ENCODE data around the gene NOTCH4. TPM values are rescaled to one million over a fixed set of nuclear protein-coding genes. Genes with fewer than 3 reads are reported as not detected.
A peak's percentile ranks its signal among the peaks of the same experiment; 100 is the strongest.

NOTCH4 gene
- total RNA-seq, 1 donor from 2014 or later, result 113 TPM

DNA sequence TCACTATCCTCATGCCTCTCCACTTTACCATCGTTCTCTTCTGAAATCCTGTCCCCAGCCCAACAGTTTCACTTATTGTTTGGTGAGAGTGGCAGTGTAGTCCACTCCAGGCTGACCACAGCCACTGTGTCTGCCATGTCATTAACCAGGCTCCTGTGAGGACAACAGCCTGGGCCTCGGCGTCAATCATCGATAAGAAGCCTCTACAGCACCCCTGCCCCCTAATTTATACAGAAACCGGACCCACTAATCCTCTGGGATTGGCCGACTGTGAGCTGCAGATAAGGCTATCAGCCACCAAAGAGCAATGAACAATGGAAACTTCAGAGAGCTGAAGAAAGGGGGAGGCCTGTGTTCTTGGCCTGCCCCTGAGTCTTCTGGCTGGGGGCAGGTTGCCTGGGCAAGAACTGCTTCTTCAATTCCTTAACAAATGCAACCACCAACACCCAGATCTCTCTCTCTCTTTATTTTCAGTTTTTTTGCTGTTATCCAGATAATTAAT, 56.1 kb downstream of the NOTCH4 start:
- DNase-seq (ENCODE audit: low spot score), result no peak

DNA sequence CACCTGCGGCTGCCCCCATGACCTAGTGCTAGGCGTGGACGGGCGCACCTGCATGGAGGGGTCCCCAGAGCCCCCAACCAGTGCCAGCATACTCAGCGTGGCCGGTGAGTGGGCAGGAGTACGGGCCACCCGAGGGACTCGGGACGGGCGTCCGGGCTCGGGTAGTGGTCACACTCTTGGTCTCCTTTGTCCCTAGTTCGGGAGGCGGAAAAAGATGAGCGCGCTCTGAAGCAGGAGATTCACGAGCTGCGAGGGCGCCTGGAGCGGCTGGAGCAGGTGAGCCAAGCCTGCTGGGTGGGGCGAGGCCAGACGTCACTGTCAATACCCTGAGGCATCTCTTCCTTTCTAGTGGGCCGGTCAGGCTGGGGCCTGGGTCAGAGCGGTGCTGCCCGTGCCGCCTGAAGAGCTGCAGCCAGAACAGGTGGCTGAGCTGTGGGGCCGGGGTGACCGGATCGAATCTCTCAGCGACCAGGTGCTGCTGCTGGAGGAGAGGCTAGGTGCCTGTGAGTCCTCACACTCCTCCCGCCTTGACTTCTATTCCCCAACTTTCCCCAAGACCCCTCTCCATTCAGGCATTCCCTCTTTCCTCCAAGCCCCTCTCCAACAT, 56.6 kb downstream of the NOTCH4 start:
- no peak for DNase-seq (ENCODE audit: low spot score)

DNA sequence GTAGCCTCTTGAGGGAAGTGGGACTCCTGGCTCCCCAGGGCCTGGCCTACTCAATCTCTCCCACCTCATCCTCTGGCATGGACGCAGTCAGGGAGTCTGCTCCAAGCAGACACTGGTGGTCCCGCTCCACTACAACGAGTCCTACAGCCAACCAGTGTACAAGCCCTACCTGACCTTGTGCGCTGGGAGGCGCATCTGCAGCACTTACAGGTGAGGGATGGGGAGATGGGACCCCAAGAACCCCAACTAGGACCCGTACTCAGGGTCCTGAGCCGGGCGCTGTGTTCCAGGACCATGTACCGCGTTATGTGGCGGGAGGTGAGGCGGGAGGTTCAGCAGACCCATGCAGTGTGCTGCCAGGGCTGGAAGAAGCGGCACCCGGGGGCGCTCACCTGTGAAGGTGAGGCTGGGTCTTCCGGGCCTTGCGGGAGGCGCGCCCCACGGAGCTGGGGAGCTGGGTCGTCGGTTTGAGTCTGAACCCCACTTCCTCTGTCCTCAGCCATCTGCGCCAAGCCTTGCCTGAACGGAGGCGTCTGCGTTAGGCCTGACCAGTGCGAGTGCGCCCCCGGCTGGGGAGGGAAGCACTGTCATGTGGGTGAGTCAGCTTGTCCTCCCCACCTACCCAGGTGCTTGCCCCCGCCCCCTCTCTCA, 57.3 kb downstream of the NOTCH4 start:
- DNase-seq (ENCODE audit: low spot score), result no peak

- no peak for DNase-seq (ENCODE audit: low spot score)
Observed at GRCh38 chr6:32164295-32164694, 59.6 kb downstream of the NOTCH4 start, which contains the start of gene EGFL8. EGFL8 (plus strand) TSS chr6:32164595; CDS start chr6:32166166, 1,571 bp downstream.

GRCh38 chr6:32163559-32164258, 60.2 kb downstream of the NOTCH4 start:
- no peak for DNase-seq (ENCODE audit: low spot score)

GRCh38 chr6:32158052-32158451, 65.8 kb downstream of the NOTCH4 start:
- no peak for DNase-seq (ENCODE audit: low spot score)

DNA sequence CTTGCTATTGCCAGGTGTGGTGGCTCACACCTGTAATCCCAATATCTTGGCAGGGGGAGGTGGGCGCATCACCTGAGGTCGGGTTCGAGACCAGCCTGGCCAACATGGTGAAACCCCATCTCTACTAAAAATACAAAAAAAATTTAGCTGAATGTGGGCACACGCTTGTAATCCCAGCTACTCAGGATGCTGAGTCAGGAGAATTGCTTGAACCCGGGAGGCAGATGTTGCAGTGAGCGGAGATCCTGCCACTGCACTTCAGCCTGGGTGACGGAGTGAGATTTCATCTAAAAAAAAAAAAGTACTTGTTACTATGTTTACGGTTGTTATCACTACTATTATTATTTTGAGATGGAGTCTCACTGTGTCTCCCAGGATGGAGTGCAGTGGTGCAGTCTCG, 67.0 kb downstream of the NOTCH4 start:
- no peak for DNase-seq (ENCODE audit: low spot score)

DNA sequence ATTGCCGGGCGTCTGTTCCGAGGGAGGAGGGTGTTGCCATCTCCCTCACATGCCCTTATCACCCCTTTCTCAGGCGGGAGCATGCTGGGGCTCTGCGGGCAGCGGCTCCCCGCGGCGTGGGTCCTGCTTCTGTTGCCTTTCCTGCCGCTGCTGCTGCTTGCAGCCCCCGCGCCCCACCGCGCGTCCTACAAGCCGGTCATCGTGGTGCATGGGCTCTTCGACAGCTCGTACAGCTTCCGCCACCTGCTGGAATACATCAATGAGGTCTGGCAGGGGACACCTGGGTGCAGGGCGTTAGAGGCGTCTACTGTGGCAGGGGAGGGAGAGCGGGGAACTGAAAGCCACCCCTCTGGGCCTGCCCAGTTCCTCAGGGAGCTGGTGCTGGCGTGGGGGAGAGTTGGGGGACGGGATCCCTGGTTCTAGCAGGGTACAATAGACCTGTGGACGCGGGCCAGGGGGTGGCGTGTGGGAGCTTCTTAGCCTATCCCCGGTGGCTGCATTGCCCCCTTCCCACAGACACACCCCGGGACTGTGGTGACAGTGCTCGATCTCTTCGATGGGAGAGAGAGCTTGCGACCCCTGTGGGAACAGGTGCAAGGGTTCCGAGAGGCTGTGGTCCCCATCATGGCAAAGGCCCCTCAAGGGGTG, 69.2 kb downstream of the NOTCH4 start:
- DNase-seq (ENCODE audit: low spot score), result no peak

- peak; percentile 94 for DNase-seq (ENCODE audit: low spot score)
Observed at GRCh38 chr6:32153564-32154513, 70.0 kb downstream of the NOTCH4 start, which contains the start of gene PPT2. PPT2 (plus strand) TSS chr6:32154141; CDS start chr6:32154595, 454 bp downstream.

GRCh38 chr6:32152769-32153563, 70.9 kb downstream of the NOTCH4 start:
- no peak for DNase-seq (ENCODE audit: low spot score)

DNA sequence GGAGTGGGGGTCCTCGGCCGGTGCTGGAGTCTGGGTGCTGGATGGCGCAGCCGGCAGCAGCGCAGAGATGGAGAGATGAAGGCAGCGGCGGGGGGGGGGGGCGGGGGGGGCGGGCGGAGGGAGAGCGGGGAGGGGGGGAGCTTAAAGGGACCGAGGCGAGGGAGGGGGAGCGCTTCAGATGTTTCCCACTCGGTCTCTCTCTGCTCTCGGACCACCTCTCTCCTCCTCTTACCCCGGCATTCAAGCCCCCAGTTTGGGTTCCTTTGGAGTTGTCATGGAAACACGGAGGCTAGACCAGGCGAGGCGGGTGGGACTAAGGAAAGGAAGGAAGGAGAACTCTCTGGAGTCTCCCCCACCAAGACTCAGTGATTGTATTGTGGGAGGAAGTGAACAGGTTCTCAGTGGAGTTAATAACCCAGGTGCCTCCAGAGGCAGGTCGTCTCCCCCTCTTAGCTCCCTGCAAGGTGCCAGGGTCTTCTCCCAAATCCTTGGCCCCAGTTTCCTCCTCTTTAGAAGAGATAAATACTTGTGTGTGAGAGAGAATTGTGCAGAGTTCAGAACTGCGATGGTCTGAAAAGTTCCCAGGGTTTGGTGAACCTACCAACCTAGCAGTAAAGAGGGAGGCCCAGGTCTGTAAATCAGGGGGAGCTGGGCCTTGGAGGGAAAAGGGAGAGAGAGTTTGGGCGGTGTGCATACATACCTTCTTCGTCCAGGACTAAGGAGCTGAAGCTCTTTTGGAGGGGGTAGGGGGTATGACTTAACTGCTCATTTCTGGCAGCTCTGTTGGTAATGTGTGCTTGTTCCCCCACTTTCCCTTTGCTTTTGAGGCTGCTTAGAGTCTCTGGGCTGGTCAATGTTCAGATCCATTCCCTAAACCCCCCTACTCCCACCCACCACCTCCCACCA, 71.8 kb downstream of the NOTCH4 start, which contains the start of gene PRRT1:
TSS of gene PRRT1 (minus strand) at position 77 of the 906 bp plus-strand sequence. CDS start 112 bp downstream, outside the sequence.
- no peak for DNase-seq (ENCODE audit: low spot score)

GRCh38 chr6:32151181-32151862, 72.5 kb downstream of the NOTCH4 start:
- no peak for DNase-seq (ENCODE audit: low spot score)

DNA sequence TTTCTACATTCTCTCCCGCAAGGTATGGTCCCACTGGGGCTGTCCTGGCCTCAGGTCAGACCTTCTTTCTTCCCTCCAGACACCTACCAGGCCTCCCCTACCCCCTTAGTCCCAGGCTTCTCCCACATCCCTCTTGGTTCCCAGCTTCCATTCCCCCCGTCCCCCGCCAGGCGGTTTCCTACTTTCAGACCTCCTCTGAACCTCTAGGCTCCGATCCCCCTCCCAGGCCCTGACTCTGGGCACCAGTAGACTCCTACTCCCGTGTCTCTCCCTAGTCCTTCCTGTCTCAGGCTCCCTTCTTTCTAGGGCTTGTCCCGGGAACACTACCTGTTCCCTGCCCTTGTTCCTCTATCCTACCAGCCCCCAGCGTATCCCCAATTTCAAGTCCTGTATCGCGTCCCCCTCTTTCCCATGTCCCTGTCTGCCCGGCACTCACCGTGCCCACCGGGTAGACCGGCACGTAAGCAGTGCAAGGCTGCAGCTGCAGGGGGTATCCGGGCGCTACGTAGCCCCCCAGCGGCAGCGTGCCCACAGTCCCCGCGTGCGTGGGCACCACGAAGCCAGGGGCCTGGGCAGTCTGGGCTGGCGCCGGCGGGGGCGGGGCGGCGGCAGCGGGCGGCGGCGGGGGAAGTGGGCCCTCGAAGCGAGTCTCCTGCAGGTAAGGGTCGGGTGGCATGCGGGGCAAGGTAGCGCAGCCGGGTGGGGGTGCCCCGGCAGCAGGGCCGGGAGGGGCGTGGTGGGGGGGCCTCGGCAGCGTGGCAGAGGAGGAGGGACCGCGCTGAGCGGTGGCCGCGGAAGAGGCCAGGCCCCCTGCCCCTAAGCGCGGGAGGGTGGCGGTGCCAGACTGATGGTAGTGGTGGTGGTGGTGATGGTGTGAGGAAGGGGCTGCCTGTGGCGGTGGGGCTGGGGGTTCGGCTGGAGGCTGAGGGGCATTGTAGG, 73.7 kb downstream of the NOTCH4 start:
- no peak for DNase-seq (ENCODE audit: low spot score)

DNA sequence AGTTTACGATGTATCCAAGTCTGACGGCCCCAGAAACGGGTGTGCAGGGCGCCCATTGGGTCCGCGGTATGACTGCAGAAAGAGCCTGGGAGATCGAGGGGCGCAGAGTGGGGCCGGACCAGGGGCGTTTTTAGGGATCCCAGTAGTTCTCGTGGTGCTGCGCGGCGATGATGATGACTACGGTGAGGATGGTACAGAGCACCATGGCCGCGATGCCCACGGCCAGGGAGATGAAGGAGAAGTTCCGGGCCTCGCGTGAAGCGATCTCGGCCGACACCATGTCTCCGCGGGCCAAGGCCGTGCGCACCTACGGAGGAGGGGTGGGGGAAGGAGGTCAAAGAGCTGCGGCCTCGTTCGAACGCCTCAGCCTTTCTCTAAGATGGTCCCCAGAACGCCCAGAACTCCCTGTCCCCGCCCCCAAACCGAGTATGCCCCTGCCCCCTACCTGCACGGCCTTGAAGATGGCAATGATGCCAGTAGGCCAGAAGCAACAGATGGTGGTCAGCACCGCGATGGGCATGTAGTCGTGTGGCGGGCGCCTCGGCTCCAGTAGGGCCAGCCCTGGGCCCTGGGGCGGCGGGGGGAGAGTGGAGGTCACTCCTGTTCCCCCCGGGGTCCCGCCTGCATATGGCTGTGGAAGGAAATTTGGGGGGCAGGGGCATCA, 74.6 kb downstream of the NOTCH4 start:
- no peak for DNase-seq (ENCODE audit: low spot score)

- no peak for DNase-seq (ENCODE audit: low spot score)
Observed at GRCh38 chr6:32148289-32149091, 75.4 kb downstream of the NOTCH4 start.
